NCI-H748 (cell line): ENCODE data around the gene KIT.

ENCODE experiments used
- DNase-seq: peaks from one replicate; lab custom pipeline; 2025; ENCODE audit not compliant: unreplicated experiment; lab: John Stamatoyannopoulos, UW

The KIT gene

DNA sequence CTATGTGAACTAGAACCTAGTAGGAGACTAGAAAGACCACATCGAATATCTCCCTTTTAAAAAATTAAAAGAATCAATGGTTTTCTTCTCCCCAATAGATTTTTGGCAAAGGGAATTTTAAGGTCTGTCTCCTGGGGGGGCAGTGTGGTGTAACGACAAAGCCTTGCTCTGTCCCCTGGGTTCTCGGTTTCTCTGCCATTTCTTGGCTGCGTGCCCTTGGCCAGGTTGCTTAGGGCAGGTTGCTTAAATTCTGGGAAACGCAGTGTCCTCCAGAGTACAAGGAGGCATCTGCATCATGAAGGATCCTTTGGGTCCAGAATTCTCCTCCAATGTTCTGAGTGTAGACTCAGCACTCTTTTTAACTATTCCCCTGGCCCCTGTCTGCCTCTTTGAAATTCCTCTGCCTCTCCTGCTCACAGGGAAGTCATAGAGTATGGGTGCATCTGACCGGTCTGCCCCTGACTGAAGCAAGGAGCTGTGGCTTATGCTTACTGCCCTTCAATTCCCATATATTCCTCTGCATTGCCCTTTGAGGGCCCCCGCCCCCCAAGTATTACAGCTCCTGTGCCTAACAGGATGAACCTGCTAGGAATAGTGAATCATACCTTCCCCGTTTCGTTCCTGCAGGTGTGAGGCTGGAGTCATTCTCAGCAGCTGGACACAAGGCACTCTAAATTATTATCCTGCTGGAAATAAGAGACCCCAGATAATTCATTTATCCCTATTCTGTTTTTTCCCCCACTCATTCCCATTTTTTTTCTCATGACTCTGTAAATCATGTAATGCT, 2.2 kb downstream of the KIT start:
- peak; percentile 10 for DNase-seq

DNA sequence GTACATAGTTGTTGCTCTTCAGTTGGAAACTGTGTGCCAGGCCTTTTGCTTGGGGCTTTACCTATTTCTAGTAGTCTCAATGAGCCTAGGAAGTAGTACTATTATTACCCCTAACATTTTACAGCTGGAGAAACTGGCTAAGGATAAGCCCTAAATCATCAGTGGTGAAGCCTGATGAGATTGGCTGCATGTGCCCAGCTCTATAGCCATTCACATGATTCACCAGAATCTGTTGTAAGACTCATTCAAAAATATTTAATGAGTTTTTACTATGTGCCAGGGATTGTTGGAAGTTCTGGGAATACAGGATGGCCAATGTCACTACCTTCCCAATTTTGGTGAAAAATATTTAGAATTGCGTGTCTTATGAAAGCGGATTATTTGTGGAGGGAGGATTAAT, 2.8 kb downstream of the KIT start:
- no peak for DNase-seq

DNA sequence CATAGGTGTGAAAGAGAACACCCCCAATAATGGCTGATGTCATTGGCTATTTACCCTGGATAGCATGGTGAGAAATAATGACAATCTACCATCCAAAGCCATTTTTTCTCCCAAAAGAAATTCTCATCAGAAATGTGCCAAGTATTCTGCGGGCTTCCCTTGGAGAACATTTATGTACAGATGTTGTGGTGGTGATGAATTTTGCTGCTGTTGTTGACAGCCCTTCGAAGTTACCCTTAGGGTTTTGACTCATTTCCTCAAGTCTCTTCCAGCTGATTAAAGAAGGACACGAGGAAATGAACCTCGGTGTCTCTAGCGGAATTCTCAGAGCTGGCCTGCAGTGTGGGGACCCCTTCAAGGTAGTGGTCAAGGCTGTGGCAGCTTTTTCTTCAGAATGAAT, 3.4 kb downstream of the KIT start:
- no peak for DNase-seq

DNA sequence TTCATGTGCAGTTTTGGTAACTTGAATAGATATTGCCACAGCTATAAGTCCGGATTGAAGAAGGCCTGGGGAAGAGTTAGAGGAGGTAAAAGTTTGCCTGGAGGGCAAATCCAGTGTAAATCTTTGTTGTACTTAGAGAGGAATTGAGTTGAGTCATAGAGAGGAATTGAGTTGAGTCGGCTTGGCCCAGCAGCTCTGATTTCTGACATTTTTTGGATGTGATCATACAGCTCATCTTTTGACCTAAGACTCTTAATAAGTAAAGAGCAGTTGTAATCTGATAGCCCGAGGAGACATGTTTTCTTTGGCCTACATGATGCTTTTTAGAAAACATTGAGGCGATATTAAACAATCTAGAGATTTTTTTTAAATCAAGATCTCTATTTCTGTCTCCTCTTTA, 3.9 kb downstream of the KIT start:
- no peak for DNase-seq

DNA sequence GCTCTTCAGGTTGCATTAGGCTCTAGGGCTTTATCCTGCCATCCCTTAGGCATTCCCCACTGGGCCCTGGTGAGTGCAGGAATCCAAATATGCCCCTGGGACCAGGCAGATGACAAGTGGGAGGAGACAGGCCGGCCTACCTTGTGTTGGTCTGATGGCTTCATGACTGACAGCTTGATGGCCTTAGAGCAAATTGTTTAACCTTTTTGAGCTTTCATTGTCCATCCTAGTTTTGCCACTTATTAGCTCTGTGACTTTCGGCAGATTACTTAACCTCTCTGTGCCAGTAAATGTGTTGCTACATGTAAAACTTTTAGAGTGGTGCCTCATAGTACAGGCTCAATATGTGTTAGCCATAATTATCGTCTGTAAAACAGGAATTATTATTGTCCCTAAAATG, 4.4 kb downstream of the KIT start:
- DNase-seq = no peak

DNA sequence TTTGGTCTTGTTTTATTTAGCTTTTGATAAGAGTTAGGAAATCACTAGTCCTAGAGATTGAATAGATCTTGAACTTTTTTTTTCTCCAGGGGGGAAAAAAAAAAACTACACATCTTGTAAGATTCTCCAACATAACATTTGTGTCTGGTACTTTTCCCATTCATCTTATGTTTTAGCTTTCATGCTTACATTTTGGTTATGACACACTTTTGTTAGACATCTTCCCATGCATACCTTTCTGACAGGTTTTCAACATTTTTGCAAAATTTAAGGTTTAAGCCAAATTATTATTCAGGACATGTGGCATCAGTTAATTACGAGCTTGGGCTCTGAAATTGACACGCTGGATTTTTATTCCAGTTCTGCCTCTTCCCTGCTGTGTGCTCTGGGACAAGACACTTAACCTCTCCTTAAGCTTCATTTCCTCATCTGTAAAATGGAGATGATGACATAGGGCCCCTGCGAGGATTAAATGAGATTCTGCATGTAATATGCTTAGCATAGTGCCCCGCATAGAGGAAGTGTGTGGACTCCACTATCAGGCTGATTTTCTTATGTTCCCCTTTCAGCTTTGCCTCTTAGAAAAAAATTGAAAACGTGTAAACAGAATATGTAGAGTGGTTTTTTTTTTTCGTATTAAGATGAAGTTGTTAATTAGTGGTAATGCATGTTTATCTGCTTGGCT, 5.3 kb downstream of the KIT start:
- DNase-seq = no peak

DNA sequence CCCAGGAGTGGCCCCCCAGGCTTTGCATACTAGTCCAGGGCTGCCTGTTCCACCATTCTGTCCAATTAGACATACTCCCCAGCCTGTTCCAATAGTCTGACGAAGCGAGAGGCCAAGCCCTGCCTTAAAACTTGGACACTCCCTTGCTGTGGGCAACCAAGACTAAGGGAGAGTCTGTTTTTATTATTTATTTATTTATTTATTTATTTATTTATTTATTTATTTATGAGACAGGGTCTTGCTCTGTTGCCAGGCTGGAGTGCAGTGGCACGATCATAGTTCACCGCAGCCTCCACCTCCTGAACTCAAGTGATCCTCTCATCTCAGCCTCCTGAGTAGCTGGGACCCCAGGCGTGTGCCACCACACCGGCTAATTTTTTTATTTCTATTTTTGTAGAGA, 6.6 kb downstream of the KIT start:
- no peak for DNase-seq

DNA sequence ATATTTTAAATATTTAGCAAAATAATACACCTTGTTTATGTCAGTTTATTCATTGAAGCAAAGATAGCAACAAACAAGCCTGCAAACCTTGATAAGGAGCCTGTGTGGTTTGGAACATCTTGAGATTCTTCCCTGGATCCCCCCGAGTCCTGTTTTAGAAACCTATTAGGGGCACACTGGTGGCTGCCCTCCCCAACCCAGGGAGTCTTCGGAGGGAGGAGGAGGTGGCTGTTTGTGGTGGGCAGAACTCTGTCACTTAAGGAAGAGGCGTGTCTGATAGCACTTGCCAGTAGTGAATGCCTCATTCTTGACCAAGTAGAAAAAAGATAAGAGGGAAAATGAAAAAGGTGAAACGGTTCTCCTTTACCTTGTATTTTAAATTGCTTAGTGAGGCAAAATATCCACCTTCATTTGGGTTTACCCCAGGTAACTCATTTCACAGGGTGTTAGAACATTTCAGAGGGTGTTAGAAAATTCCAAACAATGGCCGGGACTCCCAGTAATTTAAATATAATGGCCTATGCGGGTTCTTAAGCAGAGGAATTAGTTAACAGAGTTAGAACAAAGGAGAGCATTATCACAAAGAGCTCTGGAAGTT, 10.4 kb downstream of the KIT start:
- no peak for DNase-seq

DNA sequence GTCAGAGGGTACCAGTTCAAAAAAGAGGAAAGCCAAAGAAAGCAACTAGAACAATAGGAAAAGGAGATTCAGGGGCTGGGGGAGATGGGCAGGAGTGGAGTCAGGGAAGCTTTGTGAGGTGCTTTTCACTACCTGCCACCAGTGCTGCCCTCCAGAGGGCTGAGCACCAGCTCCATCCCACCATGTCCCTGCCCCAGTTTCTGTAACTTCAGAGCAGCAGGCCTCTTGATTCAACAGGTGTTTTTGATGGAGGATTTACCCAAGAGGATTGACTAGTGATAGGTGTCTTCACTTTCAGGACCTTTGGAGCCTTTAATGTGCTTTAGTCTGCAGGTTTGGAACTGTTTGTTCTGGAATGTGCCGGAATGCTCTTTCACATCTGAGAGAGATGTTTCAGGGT, 12.1 kb downstream of the KIT start:
- DNase-seq = no peak

DNA sequence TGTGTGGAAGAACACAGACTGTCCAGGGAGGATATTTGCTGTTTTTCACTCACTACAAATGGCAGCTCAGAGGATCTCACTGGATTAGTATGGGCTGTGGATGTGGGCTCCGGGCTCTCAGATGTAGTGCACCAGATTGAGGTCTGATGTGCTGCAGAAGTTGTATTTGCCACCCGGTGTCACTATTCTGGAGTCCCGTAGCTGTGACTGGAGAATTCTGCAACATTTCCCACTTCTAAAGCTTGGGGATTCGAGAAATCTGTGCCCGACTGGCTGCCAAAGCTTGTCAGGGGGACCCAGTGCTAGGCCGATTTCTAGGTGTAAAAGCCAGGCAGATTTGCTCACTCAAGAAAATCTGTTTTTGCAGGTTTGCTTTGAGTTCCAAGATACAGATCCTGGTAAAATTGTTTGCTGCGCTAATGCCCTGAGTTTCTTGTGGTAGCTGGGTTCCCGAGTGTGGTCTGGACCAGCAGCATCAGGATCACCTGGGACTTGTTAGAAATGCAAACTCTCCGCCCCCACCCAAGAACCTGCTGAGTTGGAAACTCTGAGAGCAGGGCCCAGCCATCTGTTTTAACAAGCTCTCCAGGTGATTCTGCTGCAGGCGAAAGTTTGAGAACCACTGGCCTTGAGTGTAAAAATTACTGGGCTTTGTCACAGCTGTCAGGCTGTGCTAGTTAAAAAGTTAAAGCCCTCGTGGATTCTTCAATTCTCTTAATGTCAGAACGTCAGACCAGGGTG, 18.1 kb downstream of the KIT start:
- DNase-seq = no peak

DNA sequence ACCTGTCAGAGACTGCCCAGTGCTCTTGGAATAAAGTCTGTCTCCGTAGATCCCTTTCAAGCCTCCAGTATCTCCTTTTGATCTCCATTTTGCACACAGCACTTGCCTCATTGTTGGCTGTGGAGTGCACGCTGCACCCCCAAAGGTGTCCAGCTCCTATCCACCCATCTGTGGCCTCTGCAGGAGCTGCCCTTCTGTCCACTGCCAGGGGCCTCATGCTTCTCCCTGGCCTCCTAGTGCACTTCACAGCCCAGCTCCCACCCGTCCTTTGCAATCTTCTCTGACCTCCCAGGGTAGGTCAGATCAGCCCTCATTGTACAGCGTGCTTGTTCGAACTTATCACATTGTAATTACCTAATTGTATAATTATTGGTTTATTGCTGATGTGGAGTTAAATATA, 18.9 kb downstream of the KIT start:
- DNase-seq = no peak

DNA sequence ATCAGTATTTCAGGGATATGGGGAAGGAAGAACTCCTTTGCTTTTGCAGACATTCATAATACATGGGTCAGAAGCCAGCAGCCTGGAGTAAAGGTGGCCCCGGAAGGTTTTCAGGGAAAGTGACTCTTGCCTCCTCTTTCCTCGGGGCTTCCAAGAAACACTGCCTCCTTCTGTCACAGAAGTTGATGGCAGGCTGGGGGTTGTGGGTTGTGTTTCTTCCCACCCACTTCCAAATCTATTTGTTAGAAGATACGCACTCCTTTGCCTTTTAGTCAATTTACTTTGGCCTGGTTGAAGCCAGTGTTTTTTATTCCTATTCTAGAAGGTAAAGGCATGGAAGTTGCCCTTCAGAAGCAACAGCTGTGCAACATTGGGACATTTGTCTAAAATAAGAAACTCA, 19.7 kb downstream of the KIT start:
- no peak for DNase-seq

DNA sequence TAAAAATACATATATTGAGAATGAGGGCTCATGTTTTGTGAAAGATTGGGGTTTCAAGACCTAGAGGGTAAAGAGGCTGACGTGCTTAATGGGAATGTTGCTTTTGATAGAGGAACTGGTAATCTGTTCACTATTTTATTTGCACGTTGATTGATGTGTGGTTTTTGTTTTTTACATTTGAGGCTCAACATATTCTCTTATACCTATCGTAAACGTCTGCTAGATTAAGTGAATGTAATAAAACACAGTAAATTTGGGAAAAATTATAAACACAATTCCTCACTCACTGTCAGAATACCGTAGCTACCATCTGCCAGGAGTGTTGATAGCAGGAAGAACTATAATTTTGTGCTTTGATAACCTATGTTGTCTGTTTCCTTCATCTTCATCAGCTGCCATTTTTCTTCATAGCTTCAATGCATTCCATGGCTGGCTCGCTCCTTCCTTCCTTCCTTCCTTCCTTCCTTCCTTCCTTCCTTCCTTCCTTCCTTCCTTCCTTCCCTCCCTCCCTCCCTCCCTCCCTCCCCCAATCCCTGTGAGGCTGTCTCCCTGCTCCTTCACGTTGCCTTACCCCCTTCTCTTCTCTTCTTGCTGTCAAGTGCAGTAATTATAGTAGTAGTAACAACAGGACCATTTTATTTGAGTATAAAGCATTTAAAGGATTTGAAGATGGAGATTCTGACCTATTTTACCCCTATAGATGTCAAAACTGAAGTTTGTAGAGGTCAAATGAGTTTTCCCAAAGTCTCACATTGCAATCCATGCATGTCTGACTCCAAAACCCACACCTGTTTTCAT, 20.3 kb downstream of the KIT start:
- no peak for DNase-seq

DNA sequence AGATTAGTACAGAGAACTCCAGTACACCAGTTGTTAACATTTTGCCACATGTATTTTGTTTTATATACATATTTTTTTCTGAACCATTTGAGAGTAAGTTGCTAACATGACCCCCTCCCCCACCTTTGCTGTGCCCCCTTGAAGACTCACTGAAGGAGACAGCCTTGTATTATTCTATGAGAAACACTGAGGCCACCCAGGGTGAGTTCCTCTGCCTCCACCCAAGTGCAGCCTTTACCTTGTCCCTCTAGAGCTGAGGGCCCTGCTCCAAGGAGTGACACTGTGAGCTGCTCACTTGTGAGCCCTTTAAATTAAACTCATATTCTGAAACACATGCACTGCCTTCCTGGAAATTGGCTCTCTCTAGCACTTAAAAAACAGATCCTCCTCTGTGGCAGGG, 21.1 kb downstream of the KIT start:
- no peak for DNase-seq

DNA sequence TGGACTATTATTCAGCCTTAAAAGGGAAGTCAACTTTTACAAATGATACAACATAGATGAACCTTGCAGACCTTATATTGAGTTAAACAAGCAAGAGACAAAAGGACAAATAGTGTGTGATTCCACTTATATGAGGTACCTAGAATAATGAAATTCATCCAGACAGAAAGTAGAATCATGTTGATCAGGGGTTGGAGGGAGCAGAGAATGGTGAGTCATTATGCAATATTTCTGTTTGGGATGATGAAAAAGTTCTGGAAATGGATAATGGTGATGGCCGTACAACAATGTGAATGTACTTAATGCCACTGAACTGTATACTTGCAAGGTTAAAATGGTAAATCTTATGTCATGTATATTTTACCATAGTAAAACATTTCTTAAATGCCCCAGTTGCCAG, 22.1 kb downstream of the KIT start:
- DNase-seq = no peak

DNA sequence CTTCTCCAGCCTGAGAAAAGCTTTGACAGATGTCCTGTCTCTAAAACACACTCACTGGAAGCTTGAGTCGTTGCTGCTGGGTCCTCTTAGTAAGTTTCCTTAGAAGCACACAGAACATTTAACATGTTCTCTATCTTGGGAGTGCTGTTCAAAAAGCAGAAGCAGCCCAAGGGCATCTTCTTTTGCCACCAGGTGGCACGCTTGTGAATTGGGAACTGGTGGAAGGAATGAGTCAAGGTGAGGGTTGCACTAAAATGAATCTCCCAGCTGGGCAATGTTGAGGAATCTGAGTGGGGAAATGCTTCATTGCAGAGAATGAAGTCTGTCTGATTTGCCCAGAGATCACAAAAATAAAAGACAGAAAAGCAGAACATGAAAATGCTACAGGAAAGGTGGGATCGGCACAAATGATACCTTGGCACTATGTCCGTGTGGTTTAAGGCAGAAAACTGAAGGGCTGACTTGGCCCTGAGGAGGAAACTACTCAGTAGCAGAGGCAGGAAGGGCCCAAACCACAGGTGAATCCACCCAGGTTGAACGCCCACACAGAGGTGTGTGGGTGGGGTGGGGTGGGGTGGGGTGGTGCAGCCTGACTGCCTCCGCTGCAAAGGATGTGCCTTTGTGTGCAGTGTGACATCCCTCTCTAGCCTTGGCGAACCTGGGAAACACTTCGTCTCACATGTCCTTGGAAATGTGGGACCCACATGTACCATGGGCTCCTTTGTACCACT, 26.0 kb downstream of the KIT start:
- peak; percentile 5 for DNase-seq

DNA sequence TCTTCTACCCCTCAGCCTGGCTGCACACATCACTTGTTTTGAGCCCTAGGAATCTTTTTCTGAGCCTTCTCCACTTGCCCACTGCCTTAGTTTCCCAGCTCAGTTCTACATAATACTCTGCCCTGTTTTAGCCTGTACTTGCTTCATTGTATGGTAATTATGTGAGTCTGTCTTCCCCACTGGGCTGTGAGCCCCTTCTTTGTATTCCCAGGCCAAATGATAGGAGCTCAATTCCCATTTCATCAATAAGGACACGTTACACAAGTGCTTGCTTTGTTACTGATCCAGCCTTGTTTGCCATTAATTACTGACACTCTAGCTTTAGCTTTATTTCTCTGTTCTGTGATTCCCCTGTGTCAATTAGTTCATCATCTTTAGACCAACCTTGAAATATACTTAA, 28.1 kb downstream of the KIT start:
- DNase-seq = peak; percentile 12

DNA sequence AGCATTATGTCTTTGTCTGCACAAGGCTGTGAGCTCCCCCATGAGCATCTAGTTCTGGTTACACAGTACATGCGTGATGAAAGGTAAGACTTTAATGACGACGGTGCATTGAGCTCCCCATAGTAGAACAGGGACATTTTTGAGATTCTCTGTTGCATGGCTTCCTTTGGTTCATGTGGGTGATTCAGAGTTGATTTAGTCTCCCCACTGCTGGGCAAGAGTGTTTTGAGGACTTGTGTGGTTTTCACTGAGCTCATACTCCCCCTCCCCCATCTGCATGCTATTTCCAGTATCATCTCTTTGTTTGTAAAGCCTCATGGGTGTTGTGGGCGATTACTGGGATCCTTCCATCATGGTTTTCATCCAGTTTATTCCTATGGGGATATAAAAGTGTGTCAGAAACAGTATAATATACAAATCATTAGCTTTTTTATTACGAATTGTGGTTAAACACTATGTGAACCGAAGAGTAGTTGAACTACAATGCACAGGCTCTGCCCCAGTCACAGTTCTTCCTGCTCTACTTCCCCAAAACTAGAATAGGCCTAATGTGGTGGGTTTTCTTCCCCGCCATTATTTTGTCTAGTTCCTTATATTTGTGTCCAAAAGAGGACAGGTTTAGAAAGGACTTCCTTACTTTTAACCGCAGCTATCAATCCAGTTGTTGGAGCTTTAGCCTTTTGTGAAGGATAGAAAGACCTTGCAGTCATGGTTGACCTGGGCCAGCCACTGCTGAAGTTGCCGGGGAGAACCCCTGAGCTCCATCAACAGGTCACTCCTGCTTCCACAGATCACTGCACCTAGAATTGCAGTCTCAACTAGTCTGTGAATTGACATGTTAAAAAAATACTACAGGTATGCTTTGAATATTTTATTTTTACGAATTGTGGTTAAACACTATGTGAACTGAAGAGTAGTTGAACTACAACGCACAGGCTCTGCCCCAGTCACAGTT, 30.4 kb downstream of the KIT start:
- DNase-seq = no peak

DNA sequence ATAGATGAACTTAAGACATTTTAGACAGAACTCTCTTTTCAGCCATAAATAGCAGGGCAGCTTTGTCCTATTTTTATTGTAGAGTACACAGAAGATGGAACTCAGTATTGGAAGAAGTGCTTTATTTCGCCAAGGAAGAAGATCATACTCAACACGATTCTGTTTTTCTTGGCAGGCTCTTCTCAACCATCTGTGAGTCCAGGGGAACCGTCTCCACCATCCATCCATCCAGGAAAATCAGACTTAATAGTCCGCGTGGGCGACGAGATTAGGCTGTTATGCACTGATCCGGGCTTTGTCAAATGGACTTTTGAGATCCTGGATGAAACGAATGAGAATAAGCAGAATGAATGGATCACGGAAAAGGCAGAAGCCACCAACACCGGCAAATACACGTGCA, 37.6 kb downstream of the KIT start:
- no peak for DNase-seq
